Measurements from ENCODE around the gene EPS8L2.
A peak's percentile ranks its signal among the peaks of the same experiment; 100 is the strongest.

The EPS8L2 gene

DNA sequence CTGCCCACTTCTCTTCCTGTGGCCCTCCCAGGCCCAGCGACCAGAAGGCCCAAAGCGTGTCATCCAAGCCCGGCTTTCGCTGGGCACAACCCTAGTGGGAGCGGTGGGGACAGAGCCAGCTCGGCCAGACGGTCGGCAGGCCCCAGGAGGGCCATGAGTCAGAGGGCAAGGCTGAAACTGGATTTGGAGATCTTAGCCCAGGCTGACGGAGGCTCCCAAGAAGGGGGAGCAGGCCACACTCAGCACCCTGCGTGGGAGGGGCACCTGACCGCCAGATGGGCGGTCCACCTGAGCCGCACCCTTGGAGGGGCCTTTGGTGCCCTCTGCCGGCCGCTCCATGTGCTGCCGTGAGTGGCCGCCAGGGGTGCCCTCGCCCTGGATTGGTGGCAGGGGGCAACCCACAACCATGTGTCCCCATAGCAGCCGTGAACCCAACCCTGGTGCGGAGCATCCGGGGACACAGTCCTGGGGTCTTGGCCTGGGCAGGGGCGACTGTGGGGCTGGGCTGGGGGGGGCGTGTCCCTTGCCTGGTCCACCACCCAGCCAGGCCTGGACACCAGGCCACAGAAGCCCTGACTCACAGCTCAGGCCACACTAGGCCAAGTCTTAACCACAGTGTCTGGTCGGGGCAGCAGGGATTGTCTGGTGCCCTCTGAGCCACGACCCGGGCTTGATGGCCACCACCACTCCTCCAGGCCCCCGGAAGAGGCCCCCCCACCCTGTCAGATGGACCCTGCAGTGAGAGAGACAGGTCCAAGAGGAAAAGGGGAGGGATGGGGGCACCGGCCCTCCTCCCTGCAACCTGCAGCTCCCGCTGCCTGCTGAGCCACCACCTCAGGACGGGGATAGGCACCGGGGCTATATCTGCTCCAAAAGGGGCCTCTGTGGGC lies 22.1 kb downstream of the EPS8L2 start:
- Histone ChIP-seq H3K79me2 (ENCODE audit: insufficient read depth, low read length) (no peaks in the 10 kb centered on the region), H3K9ac (ENCODE audit: low read depth, low read length, poor library complexity, severe bottlenecking) (peak overlapping the region; percentile 31), H4K20me1 (ENCODE audit: insufficient read depth, low read length, poor library complexity, severe bottlenecking) (no peaks in the 10 kb centered on the region), H3K9me2 (replicated peaks; ENCODE audit: low read depth, low read length) (no peaks in the 10 kb centered on the region), H3K4me2 (ENCODE audit: low read depth, low read length, poor library complexity, severe bottlenecking) (no peak overlapping the region), H3K36me3 (ENCODE audit: insufficient read depth, low read length) (no peaks in the 10 kb centered on the region), H3K4me1 (ENCODE audit: insufficient read depth, low read length, poor library complexity, severe bottlenecking) (peaks cover 1% of the 10 kb centered on the region), H3K27me3 (ENCODE audit: insufficient read depth, low read length, poor library complexity, severe bottlenecking) (no peaks in the 10 kb centered on the region), H2AFZ (ENCODE audit: low read length) (no peak overlapping the region), H3F3A (ENCODE audit: low read depth) (no peaks in the 10 kb centered on the region), H3K4me3 (ENCODE audit: low read length, poor library complexity, severe bottlenecking) (no peak overlapping the region), H3K9me3 (ENCODE audit: insufficient read depth, low read depth, low read length) (no peaks in the 10 kb centered on the region)
- TF ChIP-seq, protein P1, sequence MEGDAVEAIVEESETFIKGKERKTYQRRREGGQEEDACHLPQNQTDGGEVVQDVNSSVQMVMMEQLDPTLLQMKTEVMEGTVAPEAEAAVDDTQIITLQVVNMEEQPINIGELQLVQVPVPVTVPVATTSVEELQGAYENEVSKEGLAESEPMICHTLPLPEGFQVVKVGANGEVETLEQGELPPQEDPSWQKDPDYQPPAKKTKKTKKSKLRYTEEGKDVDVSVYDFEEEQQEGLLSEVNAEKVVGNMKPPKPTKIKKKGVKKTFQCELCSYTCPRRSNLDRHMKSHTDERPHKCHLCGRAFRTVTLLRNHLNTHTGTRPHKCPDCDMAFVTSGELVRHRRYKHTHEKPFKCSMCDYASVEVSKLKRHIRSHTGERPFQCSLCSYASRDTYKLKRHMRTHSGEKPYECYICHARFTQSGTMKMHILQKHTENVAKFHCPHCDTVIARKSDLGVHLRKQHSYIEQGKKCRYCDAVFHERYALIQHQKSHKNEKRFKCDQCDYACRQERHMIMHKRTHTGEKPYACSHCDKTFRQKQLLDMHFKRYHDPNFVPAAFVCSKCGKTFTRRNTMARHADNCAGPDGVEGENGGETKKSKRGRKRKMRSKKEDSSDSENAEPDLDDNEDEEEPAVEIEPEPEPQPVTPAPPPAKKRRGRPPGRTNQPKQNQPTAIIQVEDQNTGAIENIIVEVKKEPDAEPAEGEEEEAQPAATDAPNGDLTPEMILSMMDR (conservative IDR thresholded peaks at IDR 0.05; ENCODE audit: low read length), result peak; percentile 99
- no peak for TF ChIP-seq EZH2phosphoT487 (IDR thresholded peaks at IDR 0.05; ENCODE audit: borderline replicate concordance)

DNA sequence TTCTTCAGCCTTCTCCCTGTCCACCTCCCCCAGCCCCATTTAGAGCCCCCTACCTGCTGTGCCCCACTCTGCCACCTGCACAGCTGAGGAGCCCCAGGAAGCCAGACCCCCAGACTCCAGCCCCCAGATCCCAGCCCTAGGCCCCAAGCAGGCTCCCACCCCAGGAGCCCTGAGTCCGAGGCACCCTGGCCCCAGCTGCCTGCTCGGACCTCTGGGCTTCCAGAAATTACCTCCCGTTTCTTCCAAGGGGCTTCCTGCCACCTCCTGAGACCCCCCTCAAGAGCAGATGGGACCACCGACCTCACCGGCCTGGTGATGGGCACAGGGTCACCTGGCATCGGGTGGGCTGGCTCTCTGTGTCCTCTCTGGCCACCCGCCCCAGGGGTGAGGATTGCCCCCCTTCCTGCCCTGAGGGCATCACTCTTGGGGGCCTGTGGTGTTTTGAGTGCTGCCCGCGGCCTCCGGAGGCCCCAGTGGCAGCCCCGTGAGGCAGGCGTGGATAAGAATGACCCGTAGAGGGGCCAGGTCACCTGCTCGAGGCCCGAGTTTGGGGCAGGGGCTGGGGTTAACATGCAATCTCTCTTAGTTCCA lies 23.0 kb downstream of the EPS8L2 start:
- Histone ChIP-seq H3K9me2 (replicated peaks; ENCODE audit: low read depth, low read length) (no peaks in the 10 kb centered on the region), H3K27me3 (ENCODE audit: insufficient read depth, low read length, poor library complexity, severe bottlenecking) (no peaks in the 10 kb centered on the region), H3F3A (ENCODE audit: low read depth) (no peaks in the 10 kb centered on the region), H3K79me2 (ENCODE audit: insufficient read depth, low read length) (no peaks in the 10 kb centered on the region), H3K4me1 (ENCODE audit: insufficient read depth, low read length, poor library complexity, severe bottlenecking) (no peaks in the 10 kb centered on the region), H3K9ac (ENCODE audit: low read depth, low read length, poor library complexity, severe bottlenecking) (no peak overlapping the region), H3K4me2 (ENCODE audit: low read depth, low read length, poor library complexity, severe bottlenecking) (no peak overlapping the region), H2AFZ (ENCODE audit: low read length) (peak overlapping the region; percentile 19; the same call in 1 of the 2 replicates), H3K9me3 (ENCODE audit: insufficient read depth, low read depth, low read length) (no peaks in the 10 kb centered on the region), H3K4me3 (ENCODE audit: low read length, poor library complexity, severe bottlenecking) (no peak overlapping the region), H3K36me3 (ENCODE audit: insufficient read depth, low read length) (no peaks in the 10 kb centered on the region), H4K20me1 (ENCODE audit: insufficient read depth, low read length, poor library complexity, severe bottlenecking) (no peaks in the 10 kb centered on the region)
- TF ChIP-seq EZH2phosphoT487 (IDR thresholded peaks at IDR 0.05; ENCODE audit: borderline replicate concordance), result no peak
- TF ChIP-seq, protein P1 (conservative IDR thresholded peaks at IDR 0.05; ENCODE audit: low read length), result no peak

DNA sequence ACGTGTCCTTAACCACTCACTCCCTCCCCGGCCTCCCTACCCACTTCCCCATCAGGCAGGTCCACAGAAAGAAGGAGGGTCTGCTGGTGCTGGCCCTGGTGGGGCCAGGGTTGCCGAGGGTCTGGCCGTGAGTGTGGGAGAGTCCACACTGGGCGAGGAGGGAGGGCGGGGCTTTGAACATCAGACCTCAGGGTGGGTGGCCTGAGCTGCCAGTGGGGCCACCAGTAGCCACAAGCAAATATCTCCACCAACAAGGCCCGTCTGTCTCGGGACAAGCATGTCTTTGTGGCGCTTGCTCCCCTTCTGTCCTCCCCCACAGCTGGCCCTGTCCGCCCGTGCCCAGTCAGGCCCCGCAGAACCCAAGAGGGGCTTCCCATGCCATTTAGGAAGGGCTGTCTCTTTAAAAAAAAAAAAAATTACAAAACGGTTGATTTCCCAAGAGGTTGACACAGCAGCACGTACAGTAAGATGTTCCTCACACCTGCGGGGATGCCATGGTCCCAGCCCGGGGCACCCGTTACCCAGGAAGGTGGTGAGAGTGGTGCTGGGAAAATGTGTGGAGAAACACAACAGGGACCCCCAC lies 23.6 kb downstream of the EPS8L2 start:
- TF ChIP-seq, protein P1 (conservative IDR thresholded peaks at IDR 0.05; ENCODE audit: low read length), result no peak
- no peak for TF ChIP-seq EZH2phosphoT487 (IDR thresholded peaks at IDR 0.05; ENCODE audit: borderline replicate concordance)
- Histone ChIP-seq H3K9ac (ENCODE audit: low read depth, low read length, poor library complexity, severe bottlenecking) (no peak overlapping the region), H4K20me1 (ENCODE audit: insufficient read depth, low read length, poor library complexity, severe bottlenecking) (no peaks in the 10 kb centered on the region), H3K9me3 (ENCODE audit: insufficient read depth, low read depth, low read length) (no peaks in the 10 kb centered on the region), H3K4me1 (ENCODE audit: insufficient read depth, low read length, poor library complexity, severe bottlenecking) (no peaks in the 10 kb centered on the region), H3F3A (ENCODE audit: low read depth) (no peaks in the 10 kb centered on the region), H3K4me3 (ENCODE audit: low read length, poor library complexity, severe bottlenecking) (no peak overlapping the region), H3K36me3 (ENCODE audit: insufficient read depth, low read length) (no peaks in the 10 kb centered on the region), H3K4me2 (ENCODE audit: low read depth, low read length, poor library complexity, severe bottlenecking) (no peak overlapping the region), H2AFZ (ENCODE audit: low read length) (peak overlapping the region; percentile 19; the same call in 1 of the 2 replicates), H3K9me2 (replicated peaks; ENCODE audit: low read depth, low read length) (no peaks in the 10 kb centered on the region), H3K79me2 (ENCODE audit: insufficient read depth, low read length) (no peaks in the 10 kb centered on the region), H3K27me3 (ENCODE audit: insufficient read depth, low read length, poor library complexity, severe bottlenecking) (no peaks in the 10 kb centered on the region)
